Measurements from ENCODE around the gene REV3L.

GRCh38 chr6:111520524-111520923, 37.5 kb upstream of the REV3L start:
- no peak for TF ChIP-seq ZNF121 (CRISPR knock-in tag; IDR thresholded peaks at IDR 0.05)
- TF ChIP-seq, protein P1, sequence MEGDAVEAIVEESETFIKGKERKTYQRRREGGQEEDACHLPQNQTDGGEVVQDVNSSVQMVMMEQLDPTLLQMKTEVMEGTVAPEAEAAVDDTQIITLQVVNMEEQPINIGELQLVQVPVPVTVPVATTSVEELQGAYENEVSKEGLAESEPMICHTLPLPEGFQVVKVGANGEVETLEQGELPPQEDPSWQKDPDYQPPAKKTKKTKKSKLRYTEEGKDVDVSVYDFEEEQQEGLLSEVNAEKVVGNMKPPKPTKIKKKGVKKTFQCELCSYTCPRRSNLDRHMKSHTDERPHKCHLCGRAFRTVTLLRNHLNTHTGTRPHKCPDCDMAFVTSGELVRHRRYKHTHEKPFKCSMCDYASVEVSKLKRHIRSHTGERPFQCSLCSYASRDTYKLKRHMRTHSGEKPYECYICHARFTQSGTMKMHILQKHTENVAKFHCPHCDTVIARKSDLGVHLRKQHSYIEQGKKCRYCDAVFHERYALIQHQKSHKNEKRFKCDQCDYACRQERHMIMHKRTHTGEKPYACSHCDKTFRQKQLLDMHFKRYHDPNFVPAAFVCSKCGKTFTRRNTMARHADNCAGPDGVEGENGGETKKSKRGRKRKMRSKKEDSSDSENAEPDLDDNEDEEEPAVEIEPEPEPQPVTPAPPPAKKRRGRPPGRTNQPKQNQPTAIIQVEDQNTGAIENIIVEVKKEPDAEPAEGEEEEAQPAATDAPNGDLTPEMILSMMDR (IDR thresholded peaks at IDR 0.05): no peak
- TF ChIP-seq ZBTB21 (CRISPR knock-in tag; IDR thresholded peaks at IDR 0.05; ENCODE audit: borderline replicate concordance): no peak
- no peak for TF ChIP-seq ZSCAN18 (CRISPR knock-in tag; IDR thresholded peaks at IDR 0.05)
- TF ChIP-seq AFF4 (CRISPR knock-in tag; IDR thresholded peaks at IDR 0.05; ENCODE audit: borderline replicate concordance): no peak
- no peak for TF ChIP-seq TCF7 (CRISPR knock-in tag; IDR thresholded peaks at IDR 0.05; ENCODE audit: low read depth)
- TF ChIP-seq, protein P2, sequence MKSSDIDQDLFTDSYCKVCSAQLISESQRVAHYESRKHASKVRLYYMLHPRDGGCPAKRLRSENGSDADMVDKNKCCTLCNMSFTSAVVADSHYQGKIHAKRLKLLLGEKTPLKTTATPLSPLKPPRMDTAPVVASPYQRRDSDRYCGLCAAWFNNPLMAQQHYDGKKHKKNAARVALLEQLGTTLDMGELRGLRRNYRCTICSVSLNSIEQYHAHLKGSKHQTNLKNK (CRISPR knock-in tag; IDR thresholded peaks at IDR 0.05): no peak
- TF ChIP-seq USF2 (CRISPR knock-in tag; IDR thresholded peaks at IDR 0.05): no peak
- TF ChIP-seq GTF2I (CRISPR knock-in tag; conservative IDR thresholded peaks at IDR 0.05): no peak
- TF ChIP-seq, protein P3, sequence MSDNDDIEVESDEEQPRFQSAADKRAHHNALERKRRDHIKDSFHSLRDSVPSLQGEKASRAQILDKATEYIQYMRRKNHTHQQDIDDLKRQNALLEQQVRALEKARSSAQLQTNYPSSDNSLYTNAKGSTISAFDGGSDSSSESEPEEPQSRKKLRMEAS (CRISPR knock-in tag; IDR thresholded peaks at IDR 0.05): no peak
- no peak for TF ChIP-seq SP1 (CRISPR knock-in tag; conservative IDR thresholded peaks at IDR 0.05)
- TF ChIP-seq, protein P4, sequence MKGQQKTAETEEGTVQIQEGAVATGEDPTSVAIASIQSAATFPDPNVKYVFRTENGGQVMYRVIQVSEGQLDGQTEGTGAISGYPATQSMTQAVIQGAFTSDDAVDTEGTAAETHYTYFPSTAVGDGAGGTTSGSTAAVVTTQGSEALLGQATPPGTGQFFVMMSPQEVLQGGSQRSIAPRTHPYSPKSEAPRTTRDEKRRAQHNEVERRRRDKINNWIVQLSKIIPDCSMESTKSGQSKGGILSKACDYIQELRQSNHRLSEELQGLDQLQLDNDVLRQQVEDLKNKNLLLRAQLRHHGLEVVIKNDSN (CRISPR knock-in tag; IDR thresholded peaks at IDR 0.05): no peak
- TF ChIP-seq CREM (CRISPR knock-in tag; IDR thresholded peaks at IDR 0.05): no peak
- TF ChIP-seq, protein P5, sequence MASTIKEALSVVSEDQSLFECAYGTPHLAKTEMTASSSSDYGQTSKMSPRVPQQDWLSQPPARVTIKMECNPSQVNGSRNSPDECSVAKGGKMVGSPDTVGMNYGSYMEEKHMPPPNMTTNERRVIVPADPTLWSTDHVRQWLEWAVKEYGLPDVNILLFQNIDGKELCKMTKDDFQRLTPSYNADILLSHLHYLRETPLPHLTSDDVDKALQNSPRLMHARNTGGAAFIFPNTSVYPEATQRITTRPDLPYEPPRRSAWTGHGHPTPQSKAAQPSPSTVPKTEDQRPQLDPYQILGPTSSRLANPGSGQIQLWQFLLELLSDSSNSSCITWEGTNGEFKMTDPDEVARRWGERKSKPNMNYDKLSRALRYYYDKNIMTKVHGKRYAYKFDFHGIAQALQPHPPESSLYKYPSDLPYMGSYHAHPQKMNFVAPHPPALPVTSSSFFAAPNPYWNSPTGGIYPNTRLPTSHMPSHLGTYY (CRISPR knock-in tag; IDR thresholded peaks at IDR 0.05): no peak

Measured in WTC11 (cell line).